GM12864 (cell line): ENCODE measurements around the gene PLEKHA6.

Experiments used
- DNase-seq: peaks from one replicate; pipeline ENCODE4 v3.0.0-alpha.2; 2011; ENCODE audit warnings: low read depth
- H3K4me3 ChIP-seq: 2 replicates; pipeline ENCODE4 v1.5.1; 2011; ENCODE audit warnings: mild to moderate bottlenecking, low read depth, low read length, control low read depth
- CTCF ChIP-seq: IDR thresholded peaks from 2 replicates; pipeline ENCODE4 v1.5.1; 2011; ENCODE audit warnings: low read depth, mild to moderate bottlenecking, moderate library complexity, low read length, control low read depth, inconsistent platforms; ENCODE audit errors: missing control alignments

The PLEKHA6 gene

GRCh38 chr1:204255966-204256365 is 103.8 kb downstream of the PLEKHA6 start:
- no peak overlapping the region for H3K4me3 ChIP-seq
- no peak for TF ChIP-seq CTCF
- no peak for DNase-seq

- no peak for TF ChIP-seq CTCF
- no peak for DNase-seq
- H3K4me3 ChIP-seq, result no peak overlapping the region
Measured at GRCh38 chr1:204255225-204255624, 104.5 kb downstream of the PLEKHA6 start.

GRCh38 chr1:204254031-204254661 is 105.6 kb downstream of the PLEKHA6 start:
- no peak for DNase-seq
- H3K4me3 ChIP-seq, result no peak overlapping the region
- no peak for TF ChIP-seq CTCF

- no peak for TF ChIP-seq CTCF
- no peak for DNase-seq
- H3K4me3 ChIP-seq, result no peak overlapping the region
Measured at GRCh38 chr1:204251926-204252689, 107.6 kb downstream of the PLEKHA6 start.

GRCh38 chr1:204251286-204251685 is 108.4 kb downstream of the PLEKHA6 start:
- no peak for DNase-seq
- no peak for TF ChIP-seq CTCF
- no peak overlapping the region for H3K4me3 ChIP-seq

GRCh38 chr1:204250428-204251030 is 109.2 kb downstream of the PLEKHA6 start:
- H3K4me3 ChIP-seq, result no peak overlapping the region
- no peak for DNase-seq
- TF ChIP-seq CTCF, result no peak
